LNCAP (cell line): ENCODE data around the gene MT1F.

ENCODE experiments used
- TF ChIP-seq, protein P1 (sequence below): fragments of 450-650 bp; IDR thresholded peaks from 2 replicates; pipeline ENCODE4 v1.5.1; 2017; ENCODE audit warnings: mild to moderate bottlenecking

The MT1F gene

DNA sequence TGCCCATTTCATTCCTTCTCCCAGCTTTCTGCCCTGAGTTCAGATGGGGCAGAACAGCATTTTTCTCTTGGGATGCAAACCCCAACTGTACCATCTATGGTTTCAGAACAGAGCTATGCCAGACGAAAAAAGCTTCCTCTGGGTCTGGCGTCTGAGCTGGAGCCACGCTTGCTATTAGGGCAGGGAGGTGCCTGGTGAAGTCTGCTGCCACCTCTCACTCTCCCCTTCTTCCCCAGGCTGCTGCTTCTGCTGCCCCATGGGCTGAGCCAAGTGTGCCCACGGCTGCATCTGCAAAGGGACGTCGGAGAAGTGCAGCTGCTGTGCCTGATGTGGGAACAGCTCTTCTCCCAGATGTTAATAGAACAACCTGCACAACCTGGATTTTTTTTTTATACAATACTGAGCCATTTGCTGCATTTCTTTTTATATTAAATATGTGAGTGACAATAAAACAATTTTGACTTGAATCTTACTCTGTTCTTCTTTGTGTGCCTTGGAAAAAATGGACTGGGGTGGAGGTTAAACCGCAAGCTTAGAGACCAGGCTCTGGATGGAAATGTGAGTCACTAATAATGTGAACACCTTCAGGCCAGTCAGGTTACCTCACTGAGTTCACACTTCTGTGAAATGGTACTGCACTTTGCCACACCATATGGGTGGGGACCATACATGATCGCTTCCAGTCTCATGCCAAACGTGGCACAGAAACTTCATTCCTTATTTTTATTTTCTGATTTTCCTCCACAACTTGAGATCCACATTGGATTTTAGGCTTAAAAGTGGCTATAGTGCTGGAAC, 20.9 kb upstream of the MT1F start:
- TF ChIP-seq, protein P1, sequence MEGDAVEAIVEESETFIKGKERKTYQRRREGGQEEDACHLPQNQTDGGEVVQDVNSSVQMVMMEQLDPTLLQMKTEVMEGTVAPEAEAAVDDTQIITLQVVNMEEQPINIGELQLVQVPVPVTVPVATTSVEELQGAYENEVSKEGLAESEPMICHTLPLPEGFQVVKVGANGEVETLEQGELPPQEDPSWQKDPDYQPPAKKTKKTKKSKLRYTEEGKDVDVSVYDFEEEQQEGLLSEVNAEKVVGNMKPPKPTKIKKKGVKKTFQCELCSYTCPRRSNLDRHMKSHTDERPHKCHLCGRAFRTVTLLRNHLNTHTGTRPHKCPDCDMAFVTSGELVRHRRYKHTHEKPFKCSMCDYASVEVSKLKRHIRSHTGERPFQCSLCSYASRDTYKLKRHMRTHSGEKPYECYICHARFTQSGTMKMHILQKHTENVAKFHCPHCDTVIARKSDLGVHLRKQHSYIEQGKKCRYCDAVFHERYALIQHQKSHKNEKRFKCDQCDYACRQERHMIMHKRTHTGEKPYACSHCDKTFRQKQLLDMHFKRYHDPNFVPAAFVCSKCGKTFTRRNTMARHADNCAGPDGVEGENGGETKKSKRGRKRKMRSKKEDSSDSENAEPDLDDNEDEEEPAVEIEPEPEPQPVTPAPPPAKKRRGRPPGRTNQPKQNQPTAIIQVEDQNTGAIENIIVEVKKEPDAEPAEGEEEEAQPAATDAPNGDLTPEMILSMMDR, result no peak

DNA sequence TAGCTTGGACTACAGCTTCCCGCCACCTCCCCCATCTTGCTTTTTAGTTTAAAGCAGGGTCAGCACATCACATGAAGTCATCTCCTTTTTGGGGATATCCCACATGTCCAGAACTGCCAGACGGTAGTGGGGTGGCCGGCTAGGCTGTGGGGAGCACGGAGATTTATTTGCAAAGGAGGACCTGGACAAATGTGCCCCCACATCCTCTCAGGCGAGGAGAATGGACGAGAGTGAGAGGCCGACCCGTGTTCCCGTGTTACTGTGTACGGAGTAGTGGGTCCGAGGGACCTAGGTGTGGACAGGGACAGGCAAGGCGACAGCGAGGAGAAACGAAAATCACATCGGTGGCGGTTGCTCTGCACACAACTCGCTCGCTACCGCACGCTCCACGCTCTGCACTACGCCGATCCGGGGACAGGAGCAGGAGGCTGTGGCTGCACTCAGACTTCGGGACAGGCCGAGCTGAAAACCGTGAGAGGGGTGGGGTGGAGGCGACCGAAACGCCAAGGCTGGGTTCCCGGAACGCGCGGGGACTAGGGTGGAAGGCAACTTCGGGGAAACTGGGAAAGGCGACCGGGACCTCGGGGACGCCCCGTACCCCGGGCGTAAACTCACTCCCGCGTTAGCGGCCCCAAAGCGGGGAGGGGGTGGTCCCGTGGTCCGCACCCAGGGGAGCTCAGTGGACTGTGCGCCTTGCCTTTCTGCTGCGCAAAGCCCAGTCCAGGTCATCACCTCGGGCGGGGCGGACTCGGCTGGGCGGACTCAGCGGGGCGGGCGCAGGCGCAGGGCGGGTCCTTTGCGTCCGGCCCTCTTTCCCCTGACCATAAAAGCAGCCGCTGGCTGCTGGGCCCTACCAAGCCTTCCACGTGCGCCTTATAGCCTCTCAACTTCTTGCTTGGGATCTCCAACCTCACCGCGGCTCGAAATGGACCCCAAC, 19.7 kb upstream of the MT1F start, which contains the start of gene MT1A:
TSS of gene MT1A (plus strand) at position 853 of the 937 bp plus-strand sequence. CDS start at position 926, 73 bp downstream.
- TF ChIP-seq, protein P1, result no peak

DNA sequence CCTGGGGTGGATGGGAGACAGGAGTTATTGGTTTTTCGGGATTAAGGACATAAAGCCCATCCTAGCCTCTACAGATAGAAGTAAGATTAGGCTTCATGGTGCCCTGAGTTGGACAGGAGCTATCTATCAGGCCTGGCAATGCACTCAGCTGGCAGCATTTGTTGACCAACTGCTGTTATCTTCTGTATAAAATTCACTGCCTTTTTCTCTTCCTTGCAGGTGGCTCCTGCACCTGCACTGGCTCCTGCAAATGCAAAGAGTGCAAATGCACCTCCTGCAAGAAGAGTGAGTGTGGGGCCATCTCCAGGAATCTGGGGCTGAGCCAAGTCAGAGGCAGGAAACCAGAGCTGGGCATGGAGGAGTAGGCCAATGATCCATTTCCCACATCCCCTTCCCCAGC, 18.7 kb upstream of the MT1F start:
- TF ChIP-seq, protein P1, result no peak

DNA sequence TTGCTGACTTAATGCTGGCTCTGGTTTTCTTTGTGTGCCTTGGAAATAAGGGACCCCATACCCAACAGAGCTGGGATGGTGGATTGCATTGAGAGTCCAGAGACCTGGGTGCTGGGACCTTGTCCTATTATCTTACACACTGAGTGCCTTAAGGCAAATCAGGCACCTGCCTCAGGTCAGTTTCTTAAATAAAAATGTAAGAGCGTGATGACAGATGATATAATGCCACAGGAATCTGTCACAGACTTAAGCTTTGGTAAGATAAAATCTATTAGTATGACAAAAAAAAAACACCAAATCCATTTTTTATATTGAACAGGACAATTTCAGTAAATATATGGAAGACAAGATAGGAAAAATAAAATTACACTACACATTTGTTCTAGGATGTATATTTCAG, 17.7 kb upstream of the MT1F start:
- TF ChIP-seq, protein P1, result no peak

DNA sequence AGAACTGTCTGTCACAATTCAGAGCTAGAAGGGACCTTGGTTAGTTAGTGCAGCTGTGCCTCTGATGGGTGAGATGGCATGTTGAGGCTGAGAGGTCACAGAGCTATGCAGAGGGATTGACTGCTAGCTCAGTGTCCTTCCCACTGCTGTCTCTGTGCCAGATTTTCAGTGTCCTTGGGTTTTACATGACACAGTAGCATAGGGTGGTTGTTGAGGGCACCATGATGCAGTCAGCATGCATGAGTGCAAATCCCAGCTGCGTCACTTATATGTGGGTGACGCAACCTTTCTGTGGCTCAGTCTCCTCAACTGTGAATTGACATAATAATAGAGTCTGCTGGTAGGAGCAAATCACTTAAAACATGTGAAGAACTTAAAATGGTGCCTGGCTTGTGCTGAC, 16.6 kb upstream of the MT1F start:
- TF ChIP-seq, protein P1, result no peak

DNA sequence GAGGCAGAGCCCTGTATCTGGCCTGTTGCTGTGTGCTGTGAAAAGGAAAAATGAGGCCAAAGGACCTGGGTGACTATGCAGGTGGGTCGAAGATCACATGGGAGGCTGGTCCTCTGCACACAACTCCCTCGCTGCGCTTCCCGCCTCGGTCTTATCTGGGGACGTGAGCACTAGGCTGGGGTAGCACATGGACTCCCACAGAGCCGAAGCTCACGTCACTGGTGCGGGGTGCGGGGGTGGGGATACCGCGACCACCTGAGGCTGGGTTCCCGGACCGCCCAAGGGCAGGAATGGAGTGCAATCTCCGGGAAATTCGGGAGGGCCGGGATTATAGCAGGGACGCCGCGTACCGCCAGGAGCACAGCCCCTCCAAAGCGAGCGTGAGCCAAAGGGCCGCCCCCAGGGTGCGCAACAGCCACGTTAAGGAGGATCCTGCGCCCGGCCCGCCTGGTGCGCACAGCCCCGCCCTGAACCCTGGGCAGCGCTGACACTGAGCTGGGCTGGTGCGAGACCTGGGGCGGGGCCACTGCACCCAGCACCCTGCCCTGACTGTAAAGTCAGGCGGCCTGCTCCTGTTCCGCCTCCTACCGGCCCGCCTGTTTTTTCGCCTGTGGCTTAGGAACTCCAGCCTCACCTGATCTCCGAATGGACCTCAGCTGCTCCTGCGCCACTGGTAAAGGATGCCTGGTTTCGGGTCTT, 14.5 kb upstream of the MT1F start:
- TF ChIP-seq, protein P1, result peak; percentile 55

DNA sequence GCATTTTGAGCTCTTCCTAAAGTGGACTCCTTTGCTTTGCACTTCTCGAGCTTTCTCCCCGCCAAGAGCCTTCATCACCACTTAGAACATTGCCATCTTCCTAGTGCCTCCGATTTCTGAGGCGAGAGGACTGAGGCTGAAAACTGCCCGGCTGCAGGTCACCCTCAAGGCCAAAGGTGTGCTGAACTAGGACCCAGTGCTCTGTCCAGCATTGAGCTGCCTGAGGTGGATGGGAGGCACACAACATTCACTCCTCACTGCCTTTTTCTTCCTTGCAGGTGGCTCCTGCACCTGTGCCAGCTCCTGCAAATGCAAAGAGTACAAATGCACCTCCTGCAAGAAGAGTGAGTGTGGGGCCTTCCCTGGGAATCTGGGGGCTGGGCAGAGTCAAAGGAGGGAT, 13.9 kb upstream of the MT1F start:
- TF ChIP-seq, protein P1, result no peak
